ENCODE results near the gene AGO3. TPM values are rescaled to one million over a fixed set of nuclear protein-coding genes. Genes with fewer than 3 reads are reported as not detected.

Gene AGO3
- total and polyA plus RNA-seq, 8 donors = 1.9 to 33.8 (median 12.4) TPM

DNA sequence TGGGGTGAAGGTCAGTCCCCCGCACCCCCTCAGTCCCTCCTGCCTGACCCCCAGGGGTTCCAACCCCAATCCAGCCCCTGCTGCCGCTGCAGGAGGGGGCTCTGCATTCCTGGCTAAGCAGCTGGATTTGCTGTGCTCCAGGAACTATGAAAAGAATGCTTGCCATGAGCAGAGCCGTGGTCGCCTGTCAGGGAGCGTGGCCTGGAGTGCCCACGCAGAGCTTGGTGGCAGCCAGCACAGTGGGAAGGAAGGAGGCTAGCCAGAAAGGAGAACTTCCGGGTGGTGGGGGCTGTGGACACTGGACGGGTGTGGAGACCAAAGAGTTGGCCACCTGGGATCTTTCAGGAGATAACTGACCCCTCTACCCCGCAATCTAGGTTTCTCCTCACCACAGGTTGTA lies 188.6 kb downstream of the AGO3 start:
- Histone ChIP-seq H3K4me1 (peaks cover 16 to 89% (median 43%) of the 10 kb centered on the region in 4 donors), H3K9me3 (no peaks in the 10 kb centered on the region), H3K36me3 (no peaks in the 10 kb centered on the region), H3K27ac (peak overlapping the region in 4 of 5 donors; percentile 41 to 83 (median 58)), H3K27me3 (peaks cover 0 to 7% (median under 1%) of the 10 kb centered on the region in 3 donors), H3K4me3 (no peak overlapping the region)
- 51 to 72% (median 56%) methylated on average over 8 to 9 of the region's 9 CpGs for WGBS, 5 donors
- TF ChIP-seq, protein P1, sequence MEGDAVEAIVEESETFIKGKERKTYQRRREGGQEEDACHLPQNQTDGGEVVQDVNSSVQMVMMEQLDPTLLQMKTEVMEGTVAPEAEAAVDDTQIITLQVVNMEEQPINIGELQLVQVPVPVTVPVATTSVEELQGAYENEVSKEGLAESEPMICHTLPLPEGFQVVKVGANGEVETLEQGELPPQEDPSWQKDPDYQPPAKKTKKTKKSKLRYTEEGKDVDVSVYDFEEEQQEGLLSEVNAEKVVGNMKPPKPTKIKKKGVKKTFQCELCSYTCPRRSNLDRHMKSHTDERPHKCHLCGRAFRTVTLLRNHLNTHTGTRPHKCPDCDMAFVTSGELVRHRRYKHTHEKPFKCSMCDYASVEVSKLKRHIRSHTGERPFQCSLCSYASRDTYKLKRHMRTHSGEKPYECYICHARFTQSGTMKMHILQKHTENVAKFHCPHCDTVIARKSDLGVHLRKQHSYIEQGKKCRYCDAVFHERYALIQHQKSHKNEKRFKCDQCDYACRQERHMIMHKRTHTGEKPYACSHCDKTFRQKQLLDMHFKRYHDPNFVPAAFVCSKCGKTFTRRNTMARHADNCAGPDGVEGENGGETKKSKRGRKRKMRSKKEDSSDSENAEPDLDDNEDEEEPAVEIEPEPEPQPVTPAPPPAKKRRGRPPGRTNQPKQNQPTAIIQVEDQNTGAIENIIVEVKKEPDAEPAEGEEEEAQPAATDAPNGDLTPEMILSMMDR (IDR thresholded peaks at IDR 0.05) = no peak
- no peak for TF ChIP-seq POLR2AphosphoS5 (IDR thresholded peaks at IDR 0.05)
- no peak for TF ChIP-seq EP300 (IDR thresholded peaks at IDR 0.05)
- intact Hi-C loops (cut with DNase I; ENCODE audit: low total_unique reads) = no loop called here
- no peak for DNase-seq

Other genes with a start within 250 kb of the AGO3 start
- gene C1orf216, start 212.2 kb upstream of the AGO3 start, total RNA-seq = 10 to 100 TPM in 2 of 5 donors, 1 to 10 TPM in 3; 1.4 to 40.8 (median 6.4) TPM
- gene C1orf216, start 212.2 kb upstream of the AGO3 start, polyA plus RNA-seq = 1 to 10 TPM; 4.0 to 7.6 (median 4.3) TPM
- gene CLSPN, start 161.1 kb upstream of the AGO3 start, total RNA-seq = 10 to 100 TPM in 1 of 5 donors, 1 to 10 TPM in 3, under 1 TPM in 1; under 0.01 to 10.7 (median 7.8) TPM
- 1 to 10 TPM in 1 of 3 donors, under 1 TPM in 1, not detected in 1; 0.28 to 2.0 TPM for gene CLSPN, start 161.1 kb upstream of the AGO3 start, polyA plus RNA-seq
- gene AGO4, start 123.1 kb upstream of the AGO3 start, total RNA-seq = 10 to 100 TPM in 3 of 5 donors, 1 to 10 TPM in 2; 2.9 to 38.6 (median 24.6) TPM
- 1 to 10 TPM; 4.9 to 9.0 (median 8.8) TPM for gene AGO4, start 123.1 kb upstream of the AGO3 start, polyA plus RNA-seq
- gene AGO1, start 47.9 kb upstream of the AGO3 start, total RNA-seq = 10 to 100 TPM in 4 of 5 donors, 1 to 10 TPM in 1; 8.0 to 20.3 (median 12.3) TPM
- gene AGO1, start 47.9 kb upstream of the AGO3 start, polyA plus RNA-seq = 1 to 10 TPM; 2.2 to 3.7 (median 3.4) TPM
- gene TEKT2, start 153.0 kb downstream of the AGO3 start, total RNA-seq = not detected
- gene TEKT2, start 153.0 kb downstream of the AGO3 start, polyA plus RNA-seq = under 1 TPM; 0.25 to 0.76 (median 0.60) TPM
- gene ADPRS, start 157.8 kb downstream of the AGO3 start, total RNA-seq = 10 to 100 TPM in 3 of 5 donors, 1 to 10 TPM in 2; 1.8 to 15.1 (median 11.6) TPM
- 10 to 100 TPM; 21.3 to 27.5 (median 24.7) TPM for gene ADPRS, start 157.8 kb downstream of the AGO3 start, polyA plus RNA-seq
- gene COL8A2, start 194.1 kb downstream of the AGO3 start, total RNA-seq = 10 to 100 TPM in 1 of 5 donors, 1 to 10 TPM in 4; 3.5 to 19.2 (median 5.5) TPM
- 1 to 10 TPM in 2 of 3 donors, under 1 TPM in 1; 0.92 to 5.0 (median 2.0) TPM for gene COL8A2, start 194.1 kb downstream of the AGO3 start, polyA plus RNA-seq
- 10 to 100 TPM in 4 of 5 donors, 1 to 10 TPM in 1; 8.9 to 63.9 (median 19.8) TPM for gene TRAPPC3, start 218.4 kb downstream of the AGO3 start, total RNA-seq
- 10 to 100 TPM; 61.1 to 64.0 (median 62.8) TPM for gene TRAPPC3, start 218.4 kb downstream of the AGO3 start, polyA plus RNA-seq
- 100 to 1,000 TPM in 2 of 5 donors, 10 to 100 TPM in 3; 14.6 to 164 (median 40.3) TPM for gene MAP7D1, start 225.1 kb downstream of the AGO3 start, total RNA-seq
- gene MAP7D1, start 225.1 kb downstream of the AGO3 start, polyA plus RNA-seq = 10 to 100 TPM; 36.7 to 42.8 (median 42.4) TPM